ENCODE data around the gene PTPRG. TPM values are rescaled to one million over a fixed set of nuclear protein-coding genes. Genes with fewer than 3 reads are reported as not detected.
"Not testable (repeated sequence)": the region's sequence is repeated elsewhere in the genome, so short reads cannot be mapped to it uniquely, and the experiment has no call there.

Gene PTPRG
- polyA plus RNA-seq, 2 donors = 1.1 to 1.6 TPM

GRCh38 chr3:61691466-61691865, 130.1 kb downstream of the PTPRG start:
- Histone ChIP-seq H3K27me3 (ENCODE audit: control insufficient read depth in 1 of 2, insufficient read depth in 2 of 2, low read length in 2 of 2) (no peaks in the 10 kb centered on the region), H3K4me3 (ENCODE audit: low read depth in 1 of 2, low read length in 2 of 2) (no peak overlapping the region), H3K36me3 (ENCODE audit: control insufficient read depth in 2 of 2, insufficient read depth in 2 of 2, low read length in 1 of 2) (no peaks in the 10 kb centered on the region), H3K9me3 (ENCODE audit: control insufficient read depth in 2 of 2, insufficient read depth in 1 of 2, low read depth in 1 of 2, low read length in 1 of 2) (no peaks in the 10 kb centered on the region), H3K27ac (ENCODE audit: low read depth in 2 of 2, low read length in 1 of 2) (no peak overlapping the region), H3K4me1 (ENCODE audit: control insufficient read depth in 2 of 2, insufficient read depth in 2 of 2, low read length in 1 of 2) (peaks cover 0 to 3% of the 10 kb centered on the region in 2 donors)
- 71 to 83% methylated on average over 2 of the region's 2 CpGs for WGBS, 2 donors

GRCh38 chr3:61697301-61697700, 135.9 kb downstream of the PTPRG start:
- no peaks in the 10 kb centered on the region for H3K4me1 ChIP-seq (ENCODE audit: control insufficient read depth in 2 of 2, insufficient read depth in 2 of 2, low read length in 1 of 2)
- H3K9me3 ChIP-seq (ENCODE audit: control insufficient read depth in 2 of 2, insufficient read depth in 1 of 2, low read depth in 1 of 2, low read length in 1 of 2) = no peaks in the 10 kb centered on the region
- no peaks in the 10 kb centered on the region for H3K27me3 ChIP-seq (ENCODE audit: control insufficient read depth in 1 of 2, insufficient read depth in 2 of 2, low read length in 2 of 2)
- WGBS, 2 donors = 48 to 67% methylated on average over 2 of the region's 2 CpGs
- H3K27ac ChIP-seq (ENCODE audit: low read depth in 2 of 2, low read length in 1 of 2) = no peak overlapping the region
- no peak overlapping the region for H3K4me3 ChIP-seq (ENCODE audit: low read depth in 1 of 2, low read length in 2 of 2)
- H3K36me3 ChIP-seq (ENCODE audit: control insufficient read depth in 2 of 2, insufficient read depth in 2 of 2, low read length in 1 of 2) = no peaks in the 10 kb centered on the region

GRCh38 chr3:61698278-61699072, 137.1 kb downstream of the PTPRG start:
- H3K4me3 ChIP-seq (ENCODE audit: low read depth in 1 of 2, low read length in 2 of 2); H3K9me3 ChIP-seq (ENCODE audit: control insufficient read depth in 2 of 2, insufficient read depth in 1 of 2, low read depth in 1 of 2, low read length in 1 of 2); H3K27me3 ChIP-seq (ENCODE audit: control insufficient read depth in 1 of 2, insufficient read depth in 2 of 2, low read length in 2 of 2); H3K36me3 ChIP-seq (ENCODE audit: control insufficient read depth in 2 of 2, insufficient read depth in 2 of 2, low read length in 1 of 2); H3K4me1 ChIP-seq (ENCODE audit: control insufficient read depth in 2 of 2, insufficient read depth in 2 of 2, low read length in 1 of 2); H3K27ac ChIP-seq (ENCODE audit: low read depth in 2 of 2, low read length in 1 of 2): not testable (repeated sequence)
- 87 to 90% methylated on average over 3 of the region's 3 CpGs for WGBS, 2 donors

DNA sequence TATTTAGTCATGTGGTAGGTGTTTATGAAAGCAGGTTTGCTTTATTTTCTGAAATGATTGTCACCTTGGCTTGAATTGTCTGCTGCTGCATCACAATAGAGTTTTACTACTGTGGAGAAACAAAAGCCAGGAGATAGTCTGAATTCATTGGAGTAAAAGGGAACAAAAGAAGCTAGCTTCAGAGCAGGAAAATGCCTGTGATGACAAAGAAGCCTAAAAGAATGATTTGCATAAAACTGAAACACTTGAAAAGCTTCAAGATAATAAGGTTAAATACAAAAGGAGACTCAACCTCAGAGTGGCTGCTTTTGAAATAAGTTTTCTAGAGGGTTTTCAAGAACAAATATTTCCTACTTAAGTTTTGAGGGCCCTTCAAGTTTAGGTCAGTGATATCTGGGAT, 138.3 kb downstream of the PTPRG start:
- Histone ChIP-seq H3K4me1 (ENCODE audit: control insufficient read depth in 2 of 2, insufficient read depth in 2 of 2, low read length in 1 of 2) (no peaks in the 10 kb centered on the region), H3K27me3 (ENCODE audit: control insufficient read depth in 1 of 2, insufficient read depth in 2 of 2, low read length in 2 of 2) (no peaks in the 10 kb centered on the region), H3K27ac (ENCODE audit: low read depth in 2 of 2, low read length in 1 of 2) (no peak overlapping the region)

DNA sequence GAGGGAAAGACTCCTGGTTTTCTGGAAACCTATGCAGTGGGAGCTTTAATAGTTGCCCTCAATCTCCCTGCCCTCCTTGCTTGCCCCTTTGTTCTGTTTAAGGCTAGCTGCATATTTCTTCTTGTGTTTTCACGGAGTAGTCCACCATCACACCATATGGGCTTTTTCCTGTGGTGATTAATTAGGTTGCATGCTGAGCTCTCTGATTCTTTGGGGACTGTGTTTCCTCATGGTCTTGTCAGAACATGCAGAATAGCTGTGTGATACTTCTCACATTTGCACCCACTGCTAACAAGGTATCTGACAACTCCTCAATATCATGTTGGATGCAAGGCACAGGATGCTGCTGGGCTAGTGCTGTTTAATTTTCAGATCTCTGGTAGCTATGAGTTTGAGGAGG, 139.6 kb downstream of the PTPRG start:
- Histone ChIP-seq H3K4me1 (ENCODE audit: control insufficient read depth in 2 of 2, insufficient read depth in 2 of 2, low read length in 1 of 2) (peaks cover 0 to 2% of the 10 kb centered on the region in 2 donors), H3K4me3 (ENCODE audit: low read depth in 1 of 2, low read length in 2 of 2) (no peak overlapping the region), H3K36me3 (ENCODE audit: control insufficient read depth in 2 of 2, insufficient read depth in 2 of 2, low read length in 1 of 2) (no peaks in the 10 kb centered on the region), H3K27me3 (ENCODE audit: control insufficient read depth in 1 of 2, insufficient read depth in 2 of 2, low read length in 2 of 2) (no peaks in the 10 kb centered on the region), H3K9me3 (ENCODE audit: control insufficient read depth in 2 of 2, insufficient read depth in 1 of 2, low read depth in 1 of 2, low read length in 1 of 2) (no peaks in the 10 kb centered on the region), H3K27ac (ENCODE audit: low read depth in 2 of 2, low read length in 1 of 2) (no peak overlapping the region)
- WGBS, 2 donors = 46 to 64% methylated on average over 1 of the region's 1 CpG

More for the DNA sequence above, 138.3 kb downstream of the PTPRG start:
- Histone ChIP-seq H3K9me3 (ENCODE audit: control insufficient read depth in 2 of 2, insufficient read depth in 1 of 2, low read depth in 1 of 2, low read length in 1 of 2) (no peaks in the 10 kb centered on the region), H3K4me3 (ENCODE audit: low read depth in 1 of 2, low read length in 2 of 2) (no peak overlapping the region), H3K36me3 (ENCODE audit: control insufficient read depth in 2 of 2, insufficient read depth in 2 of 2, low read length in 1 of 2) (no peaks in the 10 kb centered on the region)

- H3K4me1 ChIP-seq (ENCODE audit: control insufficient read depth in 2 of 2, insufficient read depth in 2 of 2, low read length in 1 of 2) = peaks cover 0 to 2% of the 10 kb centered on the region in 2 donors
- 82 to 85% methylated on average over 4 of the region's 4 CpGs for WGBS, 2 donors
Measured at GRCh38 chr3:61702453-61702852, 141.1 kb downstream of the PTPRG start.

DNA sequence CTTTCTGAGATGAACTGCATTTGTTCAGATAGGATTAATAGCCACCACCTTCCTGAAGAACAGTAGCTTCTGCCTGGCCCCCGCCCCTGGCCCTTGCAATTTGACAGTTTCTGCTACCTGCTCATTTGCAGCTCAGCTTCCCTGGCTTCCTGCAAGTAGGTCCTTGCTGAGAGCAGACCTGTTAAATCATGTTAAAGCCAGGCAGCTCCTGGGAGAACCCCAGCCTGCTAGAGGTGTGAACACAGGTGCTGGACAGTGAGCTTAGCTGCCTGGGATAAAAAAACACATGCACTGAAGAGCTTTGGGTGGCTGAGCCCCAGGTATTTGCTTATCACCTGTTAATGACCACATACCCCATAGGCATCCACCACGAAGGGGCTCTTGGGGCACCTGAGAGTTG, 143.4 kb downstream of the PTPRG start:
- H3K4me1 ChIP-seq (ENCODE audit: control insufficient read depth in 2 of 2, insufficient read depth in 2 of 2, low read length in 1 of 2) = peaks cover 0 to 2% of the 10 kb centered on the region in 2 donors
- no peaks in the 10 kb centered on the region for H3K27me3 ChIP-seq (ENCODE audit: control insufficient read depth in 1 of 2, insufficient read depth in 2 of 2, low read length in 2 of 2)
- no peak overlapping the region for H3K27ac ChIP-seq (ENCODE audit: low read depth in 2 of 2, low read length in 1 of 2)
- no peak overlapping the region for H3K4me3 ChIP-seq (ENCODE audit: low read depth in 1 of 2, low read length in 2 of 2)
- H3K9me3 ChIP-seq (ENCODE audit: control insufficient read depth in 2 of 2, insufficient read depth in 1 of 2, low read depth in 1 of 2, low read length in 1 of 2) = no peaks in the 10 kb centered on the region
- H3K36me3 ChIP-seq (ENCODE audit: control insufficient read depth in 2 of 2, insufficient read depth in 2 of 2, low read length in 1 of 2) = no peaks in the 10 kb centered on the region
- 52 to 59% methylated on average over 2 of the region's 2 CpGs for WGBS, 2 donors

More at GRCh38 chr3:61702453-61702852, 141.1 kb downstream of the PTPRG start:
- Histone ChIP-seq H3K36me3 (ENCODE audit: control insufficient read depth in 2 of 2, insufficient read depth in 2 of 2, low read length in 1 of 2) (no peaks in the 10 kb centered on the region), H3K27ac (ENCODE audit: low read depth in 2 of 2, low read length in 1 of 2) (no peak overlapping the region), H3K4me3 (ENCODE audit: low read depth in 1 of 2, low read length in 2 of 2) (no peak overlapping the region), H3K27me3 (ENCODE audit: control insufficient read depth in 1 of 2, insufficient read depth in 2 of 2, low read length in 2 of 2) (no peaks in the 10 kb centered on the region), H3K9me3 (ENCODE audit: control insufficient read depth in 2 of 2, insufficient read depth in 1 of 2, low read depth in 1 of 2, low read length in 1 of 2) (no peaks in the 10 kb centered on the region)

DNA sequence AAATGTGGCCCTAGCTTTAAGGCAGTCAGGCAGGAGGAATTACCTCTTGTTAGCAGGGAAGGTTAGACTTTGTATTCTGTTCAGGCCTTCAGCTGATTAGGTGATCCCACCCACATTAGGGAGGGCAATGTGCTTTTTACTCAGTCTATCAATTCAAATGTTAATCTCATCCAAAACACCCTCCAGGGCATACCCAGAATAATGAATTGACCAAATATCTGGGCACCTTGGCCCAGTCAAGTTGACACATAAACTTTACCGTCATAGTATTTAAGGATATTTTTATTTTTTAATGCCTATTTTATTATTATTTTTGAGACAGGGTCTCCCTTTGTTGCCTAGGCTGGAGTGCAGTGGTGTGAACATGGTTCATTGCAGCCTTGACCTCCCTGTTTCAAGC, 146.1 kb downstream of the PTPRG start:
- Histone ChIP-seq H3K27me3 (ENCODE audit: control insufficient read depth in 1 of 2, insufficient read depth in 2 of 2, low read length in 2 of 2) (no peaks in the 10 kb centered on the region), H3K4me1 (ENCODE audit: control insufficient read depth in 2 of 2, insufficient read depth in 2 of 2, low read length in 1 of 2) (peaks cover 0 to 2% of the 10 kb centered on the region in 2 donors), H3K27ac (ENCODE audit: low read depth in 2 of 2, low read length in 1 of 2) (no peak overlapping the region), H3K4me3 (ENCODE audit: low read depth in 1 of 2, low read length in 2 of 2) (no peak overlapping the region), H3K9me3 (ENCODE audit: control insufficient read depth in 2 of 2, insufficient read depth in 1 of 2, low read depth in 1 of 2, low read length in 1 of 2) (no peaks in the 10 kb centered on the region), H3K36me3 (ENCODE audit: control insufficient read depth in 2 of 2, insufficient read depth in 2 of 2, low read length in 1 of 2) (no peaks in the 10 kb centered on the region)
- 94 to 100% methylated on average over 1 of the region's 1 CpG for WGBS, 2 donors

- not testable (repeated sequence) for H3K36me3 ChIP-seq (ENCODE audit: control insufficient read depth in 2 of 2, insufficient read depth in 2 of 2, low read length in 1 of 2); H3K27me3 ChIP-seq (ENCODE audit: control insufficient read depth in 1 of 2, insufficient read depth in 2 of 2, low read length in 2 of 2); H3K9me3 ChIP-seq (ENCODE audit: control insufficient read depth in 2 of 2, insufficient read depth in 1 of 2, low read depth in 1 of 2, low read length in 1 of 2); H3K4me1 ChIP-seq (ENCODE audit: control insufficient read depth in 2 of 2, insufficient read depth in 2 of 2, low read length in 1 of 2); H3K27ac ChIP-seq (ENCODE audit: low read depth in 2 of 2, low read length in 1 of 2); H3K4me3 ChIP-seq (ENCODE audit: low read depth in 1 of 2, low read length in 2 of 2)
- WGBS, 2 donors = 83 to 92% methylated on average over 3 of the region's 3 CpGs
Measured at GRCh38 chr3:61710920-61711319, 149.5 kb downstream of the PTPRG start.

DNA sequence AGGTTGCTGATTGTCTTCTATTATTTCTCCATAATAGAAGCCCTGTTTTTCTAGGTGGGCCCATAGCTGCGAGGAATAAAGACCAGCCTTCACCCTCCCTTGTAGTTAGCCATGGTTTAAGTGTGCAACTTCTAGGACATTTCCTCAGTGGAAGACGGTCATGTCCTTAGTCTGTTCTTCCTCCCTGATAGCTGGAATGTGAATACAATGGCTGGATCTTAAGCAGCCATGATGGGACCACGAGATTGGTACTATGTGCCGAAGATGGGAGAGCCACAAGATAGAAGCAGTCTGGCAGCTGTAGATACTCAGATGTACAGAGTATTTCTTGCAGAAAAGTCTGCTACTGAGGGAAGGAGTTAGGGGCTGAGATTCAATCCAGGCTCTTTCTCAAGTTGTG, 152.9 kb downstream of the PTPRG start:
- Histone ChIP-seq H3K27me3 (ENCODE audit: control insufficient read depth in 1 of 2, insufficient read depth in 2 of 2, low read length in 2 of 2) (no peaks in the 10 kb centered on the region), H3K4me3 (ENCODE audit: low read depth in 1 of 2, low read length in 2 of 2) (no peak overlapping the region), H3K27ac (ENCODE audit: low read depth in 2 of 2, low read length in 1 of 2) (no peak overlapping the region), H3K9me3 (ENCODE audit: control insufficient read depth in 2 of 2, insufficient read depth in 1 of 2, low read depth in 1 of 2, low read length in 1 of 2) (peaks cover 0 to 2% of the 10 kb centered on the region in 2 donors), H3K4me1 (ENCODE audit: control insufficient read depth in 2 of 2, insufficient read depth in 2 of 2, low read length in 1 of 2) (no peaks in the 10 kb centered on the region), H3K36me3 (ENCODE audit: control insufficient read depth in 2 of 2, insufficient read depth in 2 of 2, low read length in 1 of 2) (no peaks in the 10 kb centered on the region)
- WGBS, 2 donors = 77 to 80% methylated on average over 4 of the region's 4 CpGs
